ENCODE data around the gene MAMLD1.

MAMLD1 gene

GRCh38 chrX:150357790-150358189, 5.3 kb upstream of the MAMLD1 start:
- DNase-seq: no peak

DNA sequence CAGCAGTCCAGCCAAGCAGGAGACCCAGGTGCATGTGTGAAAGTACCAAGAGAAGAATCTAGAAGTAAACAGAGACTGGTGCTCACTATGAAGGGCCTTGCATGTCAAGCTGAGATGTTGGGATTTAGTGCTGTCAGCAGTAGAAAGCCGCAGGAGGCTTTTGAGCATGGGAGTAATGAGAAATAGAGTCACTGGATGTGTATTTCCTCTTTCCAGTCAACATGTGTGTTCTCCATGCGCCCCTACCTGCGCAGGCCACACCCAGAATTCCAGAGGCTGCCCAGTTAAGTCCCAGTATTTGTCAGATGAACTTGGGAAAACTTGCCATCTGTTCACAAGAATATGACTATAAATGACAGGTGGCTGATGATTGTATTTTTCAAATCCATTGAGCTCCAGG, 4.5 kb upstream of the MAMLD1 start:
- no peak for DNase-seq

- DNase-seq: no peak
These were observed 2.8 kb upstream of the MAMLD1 start for GRCh38 chrX:150360331-150360730.

- peak; percentile 37 for DNase-seq
These were observed 1.9 kb upstream of the MAMLD1 start for GRCh38 chrX:150361070-150361776.

DNA sequence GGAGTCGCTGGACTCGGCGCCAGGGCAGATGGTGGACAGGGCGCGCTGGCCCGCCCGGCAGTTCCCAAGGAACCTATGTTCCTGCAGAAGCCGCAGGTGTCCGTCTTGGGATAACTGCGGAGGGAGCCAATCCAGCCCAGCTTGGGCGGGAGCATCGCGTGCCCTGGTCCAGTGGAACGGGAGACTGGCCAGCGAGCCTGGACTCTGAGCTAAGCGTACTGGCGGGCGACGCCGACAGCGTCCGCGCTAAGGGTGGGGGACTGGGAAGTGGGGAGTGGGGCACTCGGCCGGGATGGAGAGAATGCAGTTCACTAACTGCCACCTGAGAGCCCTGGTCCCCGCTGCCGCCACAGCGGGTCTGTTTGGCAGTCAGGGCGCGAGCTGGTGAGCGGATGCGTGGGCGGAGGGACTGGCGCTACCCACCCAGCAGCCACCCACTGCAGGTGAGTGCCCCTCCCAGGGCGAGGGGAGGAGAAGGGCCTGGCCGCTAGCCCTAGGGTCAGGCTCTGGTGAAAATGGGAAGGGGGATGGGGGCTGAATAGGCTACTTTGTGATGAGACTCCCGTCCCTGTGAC, 1.3 kb upstream of the MAMLD1 start:
- peak; percentile 42 for DNase-seq

DNA sequence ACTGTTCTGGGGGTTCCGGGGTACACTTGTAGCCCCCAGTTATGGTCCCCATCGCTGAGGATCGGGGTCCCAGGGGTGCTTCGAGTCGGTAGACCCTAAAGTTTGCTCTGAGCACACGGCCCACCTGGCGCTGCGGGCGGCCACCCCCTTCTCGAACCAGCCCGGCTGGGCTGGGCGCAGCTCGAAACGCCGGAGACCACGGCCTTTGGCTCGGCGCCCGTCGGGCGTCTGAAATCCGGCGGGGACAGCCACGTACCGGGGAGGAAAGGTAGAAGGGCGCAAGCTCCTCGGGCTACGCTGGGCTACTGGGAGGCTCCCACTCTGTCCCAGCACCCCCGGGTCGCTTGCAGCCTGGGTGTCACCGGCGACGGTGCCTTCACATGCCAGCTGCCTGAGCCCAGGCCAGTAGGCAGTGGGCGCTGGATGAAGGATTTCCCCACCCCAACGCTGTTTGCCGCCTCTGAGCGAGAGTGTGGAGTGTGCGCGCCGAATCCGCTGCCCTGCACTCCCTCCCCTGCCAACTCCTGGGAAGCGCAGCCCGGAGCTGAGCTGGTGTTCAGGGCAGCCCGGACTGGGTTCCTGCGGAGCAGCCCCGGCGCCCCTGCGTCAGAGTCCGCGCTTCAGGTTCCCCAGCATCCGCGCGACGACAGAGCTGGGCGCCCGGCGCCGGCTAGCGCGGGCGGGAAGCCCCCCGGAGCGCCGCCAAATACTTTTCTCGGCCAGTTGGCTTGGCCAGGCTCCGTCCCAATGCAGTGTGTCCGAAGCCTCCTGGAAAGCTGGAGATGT, 637 bp downstream of the MAMLD1 start:
- peak; percentile 63 for DNase-seq

DNA sequence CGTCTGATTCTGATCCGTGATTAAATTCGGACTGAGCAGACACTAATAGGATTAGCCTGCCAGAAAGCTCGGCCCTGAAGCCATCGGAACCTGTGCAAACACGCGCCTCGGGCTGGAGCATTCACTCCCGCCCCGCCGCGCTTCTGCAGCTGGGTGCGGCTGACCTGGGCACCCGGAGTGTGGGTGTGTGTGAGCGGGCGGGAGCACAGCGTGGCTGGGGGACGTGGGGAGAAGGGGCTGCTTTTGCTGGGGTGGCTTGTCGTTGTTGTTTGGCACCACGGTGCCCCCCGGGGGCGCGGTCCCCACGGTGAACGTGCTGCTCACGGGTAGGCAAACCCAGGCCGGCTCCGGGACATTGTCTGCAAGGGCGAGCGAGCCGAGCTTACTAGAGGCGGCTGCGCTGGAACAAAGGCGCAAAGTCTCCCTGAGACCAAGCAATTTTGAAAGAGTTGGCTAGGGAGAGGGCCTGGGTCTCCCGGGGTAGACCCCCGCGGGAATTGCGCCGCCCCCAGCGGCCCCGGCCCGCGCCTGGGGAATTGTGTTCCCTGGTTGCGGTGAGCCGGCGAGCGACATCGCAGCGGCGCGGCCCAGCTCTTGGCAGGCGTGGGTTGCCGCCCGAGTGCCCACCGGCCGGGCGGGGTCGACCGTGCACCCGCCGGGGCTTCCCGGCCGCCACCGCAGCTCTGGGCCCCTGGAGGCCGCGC, 1.4 kb downstream of the MAMLD1 start:
- peak; percentile 73 for DNase-seq

- peak; percentile 76 for DNase-seq
These were observed 2.2 kb downstream of the MAMLD1 start for GRCh38 chrX:150365051-150365989.

GRCh38 chrX:150365990-150366911, 3.1 kb downstream of the MAMLD1 start:
- peak; percentile 52 for DNase-seq

GRCh38 chrX:150366951-150367545, 3.9 kb downstream of the MAMLD1 start:
- DNase-seq: no peak

DNA sequence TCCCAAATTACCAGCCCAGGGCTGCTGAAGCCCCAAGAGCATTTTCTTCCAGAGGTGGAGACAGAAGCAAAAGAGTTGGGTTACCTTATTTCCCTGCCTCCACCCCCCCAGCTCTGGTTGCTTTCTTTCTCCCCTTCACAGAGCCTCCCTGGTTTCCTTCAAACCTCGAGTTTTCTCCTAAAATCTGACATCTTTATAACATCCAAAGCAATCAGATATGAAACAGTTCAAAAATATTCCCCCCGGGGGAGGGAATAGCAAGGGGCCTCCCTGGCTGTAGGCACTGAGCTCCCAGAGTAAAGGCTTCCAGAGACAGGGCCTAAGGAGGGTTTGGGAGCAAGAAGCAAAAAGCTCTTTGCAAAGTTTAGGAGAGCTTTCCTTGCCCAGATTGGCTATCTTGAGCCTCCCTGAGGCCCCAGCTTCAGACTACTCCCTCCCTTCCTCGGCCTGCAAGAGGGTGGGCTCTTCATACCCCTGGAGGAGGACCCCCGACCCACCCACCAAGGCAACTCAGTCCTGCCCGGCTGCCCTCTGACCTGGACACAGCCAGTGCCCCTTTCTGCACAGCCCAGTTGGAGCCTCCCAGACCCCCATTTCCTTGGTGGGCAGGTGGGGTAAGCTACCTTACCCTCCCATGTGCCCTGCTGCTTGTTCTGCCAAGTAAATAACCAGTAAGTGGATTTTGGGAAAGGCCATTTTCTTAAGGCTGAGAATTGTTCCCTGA, 7.6 kb downstream of the MAMLD1 start:
- DNase-seq: no peak

- no peak for DNase-seq
These were observed 8.8 kb downstream of the MAMLD1 start for GRCh38 chrX:150371877-150372276.

GRCh38 chrX:150372280-150372679, 9.2 kb downstream of the MAMLD1 start:
- no peak for DNase-seq

- DNase-seq: no peak
These were observed 9.6 kb downstream of the MAMLD1 start for GRCh38 chrX:150372756-150373155.

GRCh38 chrX:150375243-150375770, 12.2 kb downstream of the MAMLD1 start:
- DNase-seq: no peak

DNA sequence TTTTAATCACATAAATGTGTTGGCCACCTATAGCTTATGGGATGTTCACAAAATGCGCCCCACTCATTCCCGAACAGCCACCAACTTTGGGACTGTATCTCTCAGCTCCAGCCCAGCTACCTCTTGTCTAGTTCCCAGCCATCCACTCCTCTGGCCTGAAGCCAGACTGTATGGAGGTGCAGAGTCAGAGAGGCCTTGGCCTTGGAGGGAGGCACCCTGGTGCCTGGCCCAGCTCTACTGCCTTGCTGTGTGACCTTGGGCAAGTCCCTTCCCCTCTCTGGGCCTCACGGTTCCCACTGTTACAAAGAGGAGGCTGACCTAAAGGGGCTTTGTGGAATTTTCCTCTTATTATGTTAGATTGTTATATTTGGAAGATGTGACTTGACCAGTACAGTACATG, 13.9 kb downstream of the MAMLD1 start:
- no peak for DNase-seq

GRCh38 chrX:150405006-150405405, 41.9 kb downstream of the MAMLD1 start:
- DNase-seq: no peak

GRCh38 chrX:150405576-150405975, 42.5 kb downstream of the MAMLD1 start:
- DNase-seq: no peak

- no peak for DNase-seq
These were observed 43.5 kb downstream of the MAMLD1 start for GRCh38 chrX:150406596-150406995.

Data from right kidney (tissue), 1 donor.